HL-60/S4 (cell line): ENCODE data around the gene EHMT1.

ENCODE experiments used
- in situ Hi-C: fragments of 300-500 bp; cut with MboI; formaldehyde crosslinking; loops from 2 replicates; pipeline ENCODE4 v1.14.3; 2022; ENCODE audit warnings: low sequenced_read_pairs

The EHMT1 gene

GRCh38 chr9:137781906-137782585 is 163.2 kb downstream of the EHMT1 start:
- in situ Hi-C loops = no loop called here

DNA sequence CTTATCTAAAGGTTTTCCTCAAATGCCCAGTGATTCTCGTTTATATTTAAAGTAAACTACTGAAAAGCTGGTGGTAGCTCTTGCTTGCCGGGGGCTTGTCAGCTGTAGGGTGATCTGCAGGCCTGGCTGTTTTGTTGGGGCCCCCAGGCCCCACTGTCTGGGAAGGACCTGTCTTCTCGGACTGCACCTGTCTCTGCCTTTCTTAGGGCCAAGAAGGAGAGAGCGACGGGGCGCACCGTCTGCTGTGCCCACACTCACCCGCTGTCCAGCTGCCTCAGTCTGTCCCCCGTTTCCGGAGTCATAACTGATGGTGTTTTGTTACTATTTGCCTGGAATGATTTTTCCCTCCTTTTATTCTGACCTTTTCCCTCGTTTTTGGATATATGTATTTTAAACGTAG is 164.7 kb downstream of the EHMT1 start:
- in situ Hi-C loops = no loop called here

GRCh38 chr9:137784046-137784445 is 165.2 kb downstream of the EHMT1 start:
- in situ Hi-C loops = no loop called here

GRCh38 chr9:137784641-137785513 is 166.1 kb downstream of the EHMT1 start:
- in situ Hi-C loops = no loop called here

- in situ Hi-C loops = no loop called here
These were observed 166.9 kb downstream of the EHMT1 start for GRCh38 chr9:137785704-137786161.

- in situ Hi-C loops = no loop called here
These were observed 167.7 kb downstream of the EHMT1 start for GRCh38 chr9:137786511-137786920.

DNA sequence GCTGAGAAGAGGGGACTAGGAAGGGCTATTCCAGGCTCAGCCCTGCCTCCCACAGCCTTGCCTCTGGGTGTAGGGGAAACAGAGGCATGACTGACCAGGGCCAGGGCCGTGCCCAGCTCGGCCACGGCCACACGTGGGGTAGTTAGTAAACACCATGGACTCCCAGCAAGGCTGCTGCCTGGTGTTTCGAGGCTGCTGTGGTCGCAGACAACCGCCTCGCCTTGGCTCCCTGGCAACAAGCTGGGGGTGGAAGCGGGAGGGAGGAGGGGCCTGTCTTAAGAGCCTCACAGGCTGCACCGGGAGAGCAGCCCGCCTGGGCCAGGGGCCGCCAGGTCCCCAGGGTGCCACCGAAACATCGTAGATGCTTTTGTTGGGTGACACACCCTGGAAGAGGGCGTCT is 168.6 kb downstream of the EHMT1 start:
- in situ Hi-C loops = no loop called here

DNA sequence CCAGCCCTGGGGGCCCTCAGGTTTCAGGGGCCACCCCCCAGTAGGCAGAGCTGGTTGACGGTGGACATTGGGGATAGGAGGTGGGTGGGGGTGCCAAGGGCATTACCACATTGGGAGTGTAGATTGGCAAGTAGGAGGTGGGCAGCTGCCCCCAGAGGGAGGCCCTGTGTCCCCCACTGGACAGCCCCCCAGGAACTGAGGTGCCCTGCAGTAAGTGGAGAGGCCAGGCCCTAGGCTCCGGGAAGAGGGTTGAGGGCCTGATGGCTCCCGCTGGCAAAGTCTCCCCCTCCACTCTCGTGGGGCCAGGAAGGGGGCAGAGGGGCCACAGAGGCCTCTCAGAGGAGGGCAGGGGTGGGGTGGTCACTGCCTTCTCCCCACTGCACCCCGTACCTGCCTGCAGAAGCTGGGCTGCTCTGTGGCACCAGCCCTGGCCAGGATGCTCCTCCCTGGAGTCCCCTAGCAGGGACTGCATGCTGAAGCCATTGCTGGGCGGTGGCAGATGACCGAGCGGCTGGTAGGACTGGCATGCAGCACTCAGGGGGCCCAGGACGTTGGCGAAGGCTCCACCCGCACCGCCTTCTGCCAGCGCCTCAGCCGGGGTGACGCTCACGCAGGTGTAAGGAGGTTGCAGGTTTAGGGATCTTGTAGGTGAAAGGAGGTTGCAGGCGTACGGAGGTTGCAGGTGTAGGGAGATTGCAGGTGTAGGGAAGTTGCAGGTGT is 169.1 kb downstream of the EHMT1 start:
- in situ Hi-C loops = no loop called here

DNA sequence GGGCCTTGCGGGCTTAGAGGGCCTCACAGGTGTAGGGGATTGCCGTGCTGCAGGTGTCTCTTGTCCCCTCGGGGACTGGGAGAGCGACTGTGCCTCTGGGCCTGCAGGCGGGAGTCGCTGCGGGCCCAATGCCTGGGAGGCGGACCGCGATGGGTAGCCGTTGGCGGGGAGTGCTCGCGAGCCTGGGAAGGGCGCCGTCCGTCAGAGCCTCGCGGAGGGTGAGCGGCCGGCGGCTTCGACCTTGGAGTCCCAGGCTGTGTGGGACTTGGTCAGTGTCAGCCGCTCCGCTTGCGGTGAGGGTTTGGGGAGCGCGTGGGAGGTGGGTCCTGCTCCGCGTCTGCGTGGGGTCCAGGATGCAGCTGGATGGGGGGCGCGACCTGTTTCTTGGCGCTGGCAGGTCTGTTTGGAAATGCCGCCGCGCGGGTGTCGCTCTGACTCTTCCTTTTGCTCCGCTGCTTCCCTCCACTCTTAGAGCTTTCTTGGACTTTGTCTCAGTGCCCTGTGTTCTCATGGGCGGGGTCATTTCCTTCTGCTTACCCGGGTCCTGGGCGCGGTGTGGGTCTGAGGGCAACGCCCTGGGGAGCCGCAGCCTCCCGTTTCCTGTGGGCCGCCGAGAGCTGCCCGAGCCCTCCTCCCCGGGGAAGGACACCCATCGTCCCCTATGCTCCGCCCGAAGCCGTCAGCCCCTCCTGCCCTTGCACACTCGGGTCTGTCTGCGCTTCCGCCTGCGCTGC is 169.9 kb downstream of the EHMT1 start:
- in situ Hi-C loops = no loop called here

- in situ Hi-C loops = no loop called here
These were observed 170.6 kb downstream of the EHMT1 start for GRCh38 chr9:137789295-137789895.

DNA sequence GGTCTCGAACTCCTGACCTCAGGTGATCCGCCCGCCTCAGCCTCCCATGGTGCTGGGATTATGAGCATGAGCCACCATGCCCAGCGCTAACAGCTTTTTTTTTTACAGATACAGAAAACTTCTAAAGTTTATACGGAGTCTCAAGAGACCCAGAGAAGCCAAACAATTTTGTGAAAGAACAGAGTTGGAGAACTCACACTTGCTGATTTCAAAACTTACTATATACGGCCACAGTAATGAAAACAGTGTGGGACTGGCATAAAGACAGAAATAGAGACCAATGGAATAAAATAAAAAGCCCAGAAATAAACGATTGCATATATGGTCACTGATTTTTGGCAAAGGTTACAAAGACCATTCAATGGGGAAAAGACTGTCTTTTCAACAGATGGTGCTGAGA is 173.1 kb downstream of the EHMT1 start:
- in situ Hi-C loops = no loop called here

DNA sequence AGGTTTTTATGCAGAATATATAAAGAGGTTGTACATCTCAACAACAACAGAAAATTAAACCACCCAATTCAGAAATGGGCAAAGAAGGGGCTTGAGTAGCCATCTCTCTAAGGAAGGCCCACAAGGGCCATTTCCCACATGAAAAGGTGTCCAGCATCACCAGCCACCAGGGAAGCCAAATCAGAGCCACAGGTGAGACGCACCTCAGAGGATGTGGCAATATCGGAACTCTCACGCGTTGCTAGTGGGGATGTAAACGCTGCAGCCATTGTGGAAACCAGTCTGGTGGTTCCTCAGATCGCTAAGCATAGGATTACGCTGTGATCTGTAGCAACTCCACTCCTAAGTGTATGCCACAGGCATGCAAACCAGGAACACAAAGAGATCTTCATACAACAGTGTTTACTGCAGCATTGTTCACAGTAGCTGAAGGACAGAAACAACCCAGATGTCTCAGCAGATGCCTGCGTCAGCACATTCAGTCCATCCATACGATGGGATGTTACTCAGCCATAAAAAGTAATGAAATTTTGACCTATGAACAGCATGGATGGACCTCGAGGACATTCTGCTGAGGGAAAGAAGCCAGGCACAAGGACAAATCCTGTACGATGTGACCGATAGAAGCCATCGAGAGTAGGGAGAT is 174.5 kb downstream of the EHMT1 start:
- in situ Hi-C loops = no loop called here

GRCh38 chr9:137795156-137795666 is 176.4 kb downstream of the EHMT1 start:
- in situ Hi-C loops = no loop called here

DNA sequence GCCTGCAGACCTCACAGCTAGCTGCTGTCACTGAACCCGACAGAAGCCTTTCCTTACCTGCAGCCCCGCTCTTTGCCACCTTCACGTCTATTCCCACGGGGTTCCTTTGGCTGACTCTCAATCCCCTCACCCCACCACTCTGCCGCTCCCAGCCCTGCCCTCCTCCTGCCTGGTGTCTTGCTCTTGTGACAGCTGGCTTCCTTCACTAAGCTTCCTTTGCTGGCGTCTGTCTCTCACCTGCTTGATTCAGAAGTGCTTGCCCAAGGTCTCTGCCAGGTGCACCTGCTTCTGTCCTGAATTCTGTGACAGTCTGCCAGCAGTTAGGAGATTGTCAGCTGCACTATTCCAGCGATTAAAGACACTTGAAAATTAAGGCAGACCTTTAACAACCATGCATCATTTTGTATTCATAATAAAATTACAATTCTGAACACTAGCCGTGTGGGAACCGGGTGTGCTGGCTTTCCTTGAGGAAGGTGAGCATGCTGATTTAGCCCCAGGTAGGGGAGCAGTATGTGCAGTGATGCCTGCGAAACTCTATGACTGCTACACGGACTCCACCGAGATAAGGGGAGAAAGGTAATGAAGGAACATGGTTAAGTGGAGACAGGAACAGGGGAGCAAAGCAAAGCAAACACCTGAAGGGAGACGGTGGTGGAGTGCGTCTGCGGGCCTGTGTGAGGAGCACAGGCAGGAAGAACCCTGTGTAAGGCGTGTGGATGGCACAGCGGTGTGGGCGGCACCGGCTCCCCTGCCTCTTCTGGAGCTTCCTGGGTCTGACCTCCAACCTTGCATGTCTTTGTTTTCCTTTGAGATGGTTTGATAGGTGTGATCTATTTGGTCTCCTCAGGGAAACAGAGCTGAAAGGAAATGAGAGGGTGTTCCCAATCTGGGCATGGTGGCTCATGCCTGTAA is 178.7 kb downstream of the EHMT1 start:
- in situ Hi-C loops = no loop called here

GRCh38 chr9:137798142-137798541 is 179.3 kb downstream of the EHMT1 start:
- in situ Hi-C loops = no loop called here

DNA sequence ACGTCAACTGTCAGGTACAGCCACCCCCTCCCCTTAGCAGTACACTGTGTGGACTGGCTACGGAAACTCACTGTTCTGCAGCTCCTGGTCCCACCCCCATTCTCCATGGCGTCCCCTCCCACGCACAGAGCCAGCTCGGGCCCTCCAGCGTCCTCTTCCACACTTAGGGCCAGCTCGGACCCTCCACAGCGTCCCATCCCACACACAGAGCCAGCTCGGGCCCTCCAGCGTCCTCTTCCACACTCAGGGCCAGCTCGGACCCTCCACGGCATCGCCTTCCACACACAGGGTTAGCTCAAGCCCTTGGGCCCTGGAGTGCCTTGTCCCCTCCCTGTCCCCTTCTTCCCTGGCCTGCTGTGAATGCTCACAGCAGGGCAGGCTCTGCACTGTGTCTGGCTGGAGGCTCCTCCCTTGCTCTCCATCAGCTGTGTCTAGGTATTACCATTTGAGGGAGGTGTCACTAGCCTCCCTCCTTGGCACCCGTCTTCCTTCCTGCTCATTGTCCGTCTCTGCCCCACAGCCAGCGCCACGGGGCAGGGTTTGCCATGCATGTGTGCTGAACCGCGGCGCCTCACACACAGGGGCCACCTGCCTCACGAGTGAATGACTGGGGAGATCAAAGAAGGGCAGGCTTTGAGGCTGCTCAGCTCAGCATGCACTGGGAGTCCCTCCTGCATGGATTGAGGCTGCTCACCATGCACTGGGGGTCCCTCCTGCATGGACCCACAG is 180.3 kb downstream of the EHMT1 start:
- in situ Hi-C loops = no loop called here

DNA sequence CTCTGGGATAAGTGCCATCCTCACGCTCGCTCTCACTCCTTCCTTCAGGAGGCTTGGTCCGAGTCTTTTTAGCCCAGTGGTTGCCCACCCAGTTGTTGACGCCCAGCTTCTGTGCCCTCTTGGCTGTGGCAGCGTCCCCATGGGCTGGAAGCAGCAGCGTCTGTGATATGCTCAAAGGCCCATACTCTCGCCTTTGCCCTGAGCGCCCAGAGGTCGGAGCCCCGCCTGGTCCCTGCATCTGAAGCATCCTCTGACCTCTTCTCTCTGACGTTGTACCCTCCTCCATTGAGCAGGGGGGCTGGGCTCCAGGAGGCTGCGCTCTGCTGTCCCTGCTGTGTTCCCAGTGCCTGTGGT is 180.8 kb downstream of the EHMT1 start:
- in situ Hi-C loops = no loop called here
